OCI-LY7 (cell line): ENCODE data around the gene RNF157. TPM values are rescaled to one million over a fixed set of nuclear protein-coding genes. Genes with fewer than 3 reads are reported as not detected.

Experiments used
- BruUV-seq: library from RNA; stranded (reverse); fragments of 400-500 nt; replicated peaks from 2 replicates; lab custom pipeline; 2021; lab: Mats Ljungman, UMichigan
- CTCF ChIA-PET: fragments of 300-600 bp; sonication (Branson Sonifier 250); formaldehyde crosslinking; loops from one replicate; lab custom pipeline; 2022; ENCODE audit warnings: antibody characterized with exemption; ENCODE audit not compliant: unreplicated experiment; lab: Charles Lee
- POLR2A ChIA-PET: fragments of 300-600 bp; sonication (Branson Sonifier 250); formaldehyde crosslinking; loops from one replicate; lab custom pipeline; 2022; ENCODE audit warnings: antibody characterized with exemption; lab: Charles Lee
- DNase-seq: peaks from one replicate; pipeline ENCODE4 v3.0.0-alpha.2; 2015; ENCODE audit warnings: low spot score
- H2AFZ ChIP-seq: fragments of 200-600 bp; sonication (generic), shearing (Covaris generic); 2 replicates; pipeline ENCODE4 v1.6.1; 2014; ENCODE audit warnings: mild to moderate bottlenecking, antibody characterized with exemption, low read length, moderate library complexity
- H3K27ac ChIP-seq: fragments of 200-600 bp; sonication (generic); 2 replicates; pipeline ENCODE4 v1.5.1; 2014; ENCODE audit warnings: mixed run types, low read depth, mild to moderate bottlenecking, moderate library complexity, low read length, inconsistent platforms; ENCODE audit not compliant: poor library complexity, severe bottlenecking
- H3K36me3 ChIP-seq: fragments of 200-600 bp; sonication (generic); 2 replicates; pipeline ENCODE4 v1.6.1; 2014; ENCODE audit warnings: mild to moderate bottlenecking, antibody characterized with exemption, low read length, moderate library complexity, mixed read lengths; ENCODE audit not compliant: insufficient read depth
- H3K4me1 ChIP-seq: fragments of 200-600 bp; sonication (generic); 2 replicates; pipeline ENCODE4 v1.5.1; 2014; ENCODE audit warnings: mild to moderate bottlenecking, low read length; ENCODE audit not compliant: insufficient read depth, poor library complexity, severe bottlenecking
- H3K4me2 ChIP-seq: fragments of 200-600 bp; sonication (generic); 2 replicates; pipeline ENCODE4 v1.6.1; 2014; ENCODE audit warnings: mild to moderate bottlenecking, low read length
- H3K4me3 ChIP-seq: fragments of 200-600 bp; sonication (generic); 2 replicates; pipeline ENCODE4 v1.5.1; 2014; ENCODE audit warnings: mild to moderate bottlenecking, low read depth, low read length; ENCODE audit not compliant: poor library complexity, severe bottlenecking
- H3K79me2 ChIP-seq: fragments of 200-600 bp; sonication (generic); 2 replicates; pipeline ENCODE4 v1.6.1; 2016; ENCODE audit warnings: low read depth, mild to moderate bottlenecking, low read length, moderate library complexity, mixed read lengths; ENCODE audit not compliant: insufficient read depth
- H3K9me2 ChIP-seq: fragments of 200-600 bp; sonication (generic); 2 replicates; pipeline ENCODE4 v1.6.1; 2016; ENCODE audit warnings: mild to moderate bottlenecking, low read length, mixed read lengths; ENCODE audit not compliant: insufficient read depth
- H3K9me3 ChIP-seq: fragments of 200-600 bp; sonication (generic); 2 replicates; pipeline ENCODE4 v1.6.1; 2014; ENCODE audit warnings: mild to moderate bottlenecking, mixed run types, low read length, mixed read lengths
- H4K20me1 ChIP-seq: fragments of 200-600 bp; sonication (generic); 2 replicates; pipeline ENCODE4 v1.6.1; 2014; ENCODE audit warnings: mild to moderate bottlenecking, antibody characterized with exemption, low read length, moderate library complexity, mixed read lengths; ENCODE audit not compliant: insufficient read depth
- EZH2phosphoT487 ChIP-seq: fragments of 200-600 bp; sonication (generic); IDR thresholded peaks from 2 replicates; pipeline ENCODE4 v1.6.1; 2018; ENCODE audit warnings: low read depth, borderline replicate concordance, mild to moderate bottlenecking, mixed run types, antibody characterized with exemption, low read length, moderate library complexity, mixed read lengths
- intact Hi-C: fragments of 100-400 bp; cut with micrococcal nuclease; formaldehyde crosslinking; loops from one replicate; pipeline ENCODE4 v1.10.0; 2022; ENCODE audit not compliant: unreplicated experiment
- total RNA-seq, 2 experiments: library from RNA; depleted of rRNA in 1 of 2; stranded (reverse); fragments of >200 nt in 1 of 2; shearing (Covaris generic) in 1 of 2; gene quantifications; 2 replicates each; pipeline ENCODE4 v1.2.3, GENCODE V29; 2014 to 2022
- TF ChIP-seq, protein P1 (sequence below): fragments of 200-600 bp; sonication (generic); conservative IDR thresholded peaks from 2 replicates; pipeline ENCODE4 v1.5.1; 2014; ENCODE audit warnings: mild to moderate bottlenecking, antibody characterized with exemption, low read length, moderate library complexity, mixed read lengths

RNF157 gene
- total RNA-seq, 2 experiments from 2014 or later: 0.28 to 1.3 TPM

DNA sequence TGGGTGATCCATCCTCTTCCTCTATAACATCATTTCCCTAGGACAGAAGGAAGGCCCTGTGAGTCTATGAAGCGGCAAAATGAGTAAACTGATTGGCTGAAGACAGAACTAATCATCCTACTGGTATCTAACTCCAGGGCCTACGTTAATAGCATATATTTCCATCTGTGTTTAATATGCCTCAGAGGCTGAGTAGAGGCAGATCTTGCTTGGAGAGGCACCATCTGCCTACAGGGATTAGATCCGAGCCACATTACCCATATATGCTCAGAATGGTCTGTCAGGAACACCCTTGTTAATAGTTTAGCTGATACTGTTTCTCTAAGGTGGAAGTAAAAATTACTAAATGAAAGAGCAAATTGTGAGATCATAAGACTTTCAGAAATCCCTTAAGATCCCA, 86.0 kb downstream of the RNF157 start:
- no peak overlapping the region for H3K4me3 ChIP-seq
- no peak overlapping the region for H3K27ac ChIP-seq
- H3K79me2 ChIP-seq: no peaks in the 10 kb centered on the region
- no peaks in the 10 kb centered on the region for H3K9me2 ChIP-seq
- ChIA-PET CTCF (interaction anchor here (0.7 kb wide), 1 partner anchor 28 kb away, joined by 3 read pairs; no protein-coding TSS in a partner anchor), POLR2A (interaction anchor here (0.8 kb wide), 1 partner anchor 14 kb away, joined by 3 read pairs; no protein-coding TSS in a partner anchor)
- DNase-seq: no peak
- H3K36me3 ChIP-seq: no peaks in the 10 kb centered on the region
- H3K9me3 ChIP-seq: no peaks in the 10 kb centered on the region
- BruUV-seq: no TSS peak
- H3K4me1 ChIP-seq: peaks cover 16% of the 10 kb centered on the region
- no peak overlapping the region for H3K4me2 ChIP-seq
- no peak for TF ChIP-seq EZH2phosphoT487
- TF ChIP-seq, protein P1, sequence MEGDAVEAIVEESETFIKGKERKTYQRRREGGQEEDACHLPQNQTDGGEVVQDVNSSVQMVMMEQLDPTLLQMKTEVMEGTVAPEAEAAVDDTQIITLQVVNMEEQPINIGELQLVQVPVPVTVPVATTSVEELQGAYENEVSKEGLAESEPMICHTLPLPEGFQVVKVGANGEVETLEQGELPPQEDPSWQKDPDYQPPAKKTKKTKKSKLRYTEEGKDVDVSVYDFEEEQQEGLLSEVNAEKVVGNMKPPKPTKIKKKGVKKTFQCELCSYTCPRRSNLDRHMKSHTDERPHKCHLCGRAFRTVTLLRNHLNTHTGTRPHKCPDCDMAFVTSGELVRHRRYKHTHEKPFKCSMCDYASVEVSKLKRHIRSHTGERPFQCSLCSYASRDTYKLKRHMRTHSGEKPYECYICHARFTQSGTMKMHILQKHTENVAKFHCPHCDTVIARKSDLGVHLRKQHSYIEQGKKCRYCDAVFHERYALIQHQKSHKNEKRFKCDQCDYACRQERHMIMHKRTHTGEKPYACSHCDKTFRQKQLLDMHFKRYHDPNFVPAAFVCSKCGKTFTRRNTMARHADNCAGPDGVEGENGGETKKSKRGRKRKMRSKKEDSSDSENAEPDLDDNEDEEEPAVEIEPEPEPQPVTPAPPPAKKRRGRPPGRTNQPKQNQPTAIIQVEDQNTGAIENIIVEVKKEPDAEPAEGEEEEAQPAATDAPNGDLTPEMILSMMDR: no peak
- no peak overlapping the region for H2AFZ ChIP-seq
- H4K20me1 ChIP-seq: no peaks in the 10 kb centered on the region
- intact Hi-C loops: no loop called here

GRCh38 chr17:76153640-76154039, 86.7 kb downstream of the RNF157 start:
- H3K36me3 ChIP-seq: no peaks in the 10 kb centered on the region
- POLR2A ChIA-PET: interaction anchor here (0.8 kb wide), 1 partner anchor 15 kb away, joined by 3 read pairs; no protein-coding TSS in a partner anchor
- DNase-seq: no peak
- CTCF ChIA-PET: interaction anchor here (1.1 kb wide), 1 partner anchor 28 kb away, joined by 3 read pairs; no protein-coding TSS in a partner anchor
- H3K79me2 ChIP-seq: no peaks in the 10 kb centered on the region
- no peaks in the 10 kb centered on the region for H4K20me1 ChIP-seq
- H3K9me2 ChIP-seq: no peaks in the 10 kb centered on the region
- H3K27ac ChIP-seq: no peak overlapping the region
- BruUV-seq: no TSS peak
- no peak overlapping the region for H2AFZ ChIP-seq
- H3K9me3 ChIP-seq: no peaks in the 10 kb centered on the region
- H3K4me2 ChIP-seq: no peak overlapping the region
- H3K4me1 ChIP-seq: peaks cover 16% of the 10 kb centered on the region
- no peak overlapping the region for H3K4me3 ChIP-seq
- TF ChIP-seq, protein P1: peak; percentile 51
- no peak for TF ChIP-seq EZH2phosphoT487
- intact Hi-C loops: no loop called here

DNA sequence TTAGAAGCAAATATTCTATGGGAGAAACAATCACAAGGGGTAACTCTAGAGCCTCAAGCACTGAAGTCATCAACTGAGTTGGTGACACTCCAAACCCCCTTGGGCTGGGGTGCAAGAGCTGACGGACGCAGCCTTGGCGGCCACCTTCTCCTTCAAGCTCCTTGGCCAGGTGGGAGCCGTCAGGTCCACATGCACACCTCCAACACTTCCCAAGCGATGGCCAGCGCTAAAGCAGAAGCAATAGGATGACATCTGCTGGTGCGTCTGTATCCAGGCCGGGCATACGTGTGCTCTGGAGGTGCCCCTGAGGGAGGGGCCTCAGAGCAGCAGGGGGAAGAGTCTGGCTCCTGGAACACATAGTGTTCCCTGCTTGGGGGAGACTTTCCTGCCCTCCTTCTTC, 87.1 kb downstream of the RNF157 start:
- peaks cover 16% of the 10 kb centered on the region for H3K4me1 ChIP-seq
- no peaks in the 10 kb centered on the region for H3K36me3 ChIP-seq
- no peaks in the 10 kb centered on the region for H4K20me1 ChIP-seq
- H3K27ac ChIP-seq: no peak overlapping the region
- H3K79me2 ChIP-seq: no peaks in the 10 kb centered on the region
- no peak for DNase-seq
- no peak overlapping the region for H3K4me2 ChIP-seq
- no peak overlapping the region for H2AFZ ChIP-seq
- no peak for TF ChIP-seq EZH2phosphoT487
- TF ChIP-seq, protein P1: no peak
- ChIA-PET CTCF (interaction anchor here (1.1 kb wide), 1 partner anchor 28 kb away, joined by 3 read pairs; no protein-coding TSS in a partner anchor), POLR2A (interaction anchor here (0.7 to 0.8 kb wide), 2 partner anchors 15 to 17 kb away, joined by 3 read pairs; no protein-coding TSS in a partner anchor)
- no peaks in the 10 kb centered on the region for H3K9me3 ChIP-seq
- no peak overlapping the region for H3K4me3 ChIP-seq
- H3K9me2 ChIP-seq: no peaks in the 10 kb centered on the region
- no TSS peak for BruUV-seq
- intact Hi-C loops: no loop called here
